HG02973 (cell line): ENCODE measurements around the gene PCNX4.

Experiments
- ATAC-seq: cut with Tn5 transposase; IDR thresholded peaks from one replicate; pipeline ENCODE4 v1.9.1; 2021; ENCODE audit warnings: moderate library complexity; ENCODE audit not compliant: unreplicated experiment

PCNX4 gene

DNA sequence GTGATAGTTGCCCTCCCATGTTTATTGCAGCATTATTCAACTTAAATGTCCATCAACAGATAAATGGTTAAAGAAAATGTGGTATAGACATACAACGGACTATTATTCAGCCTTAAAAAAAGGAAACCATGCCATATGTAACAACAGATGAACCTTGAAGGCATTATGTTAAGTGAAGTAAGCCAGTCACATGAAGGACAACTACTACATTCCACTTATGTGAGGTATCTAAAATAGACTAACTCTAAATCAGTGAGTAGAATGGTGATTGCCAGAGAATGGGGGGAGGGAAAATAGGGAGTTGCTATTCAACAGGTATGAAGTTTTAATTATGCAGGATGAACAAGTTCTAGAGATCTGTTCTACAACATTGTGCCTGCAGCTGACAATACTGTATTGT lies 10.1 kb downstream of the PCNX4 start:
- no peak for ATAC-seq

GRCh38 chr14:60102389-60102788 lies 10.7 kb downstream of the PCNX4 start:
- no peak for ATAC-seq

DNA sequence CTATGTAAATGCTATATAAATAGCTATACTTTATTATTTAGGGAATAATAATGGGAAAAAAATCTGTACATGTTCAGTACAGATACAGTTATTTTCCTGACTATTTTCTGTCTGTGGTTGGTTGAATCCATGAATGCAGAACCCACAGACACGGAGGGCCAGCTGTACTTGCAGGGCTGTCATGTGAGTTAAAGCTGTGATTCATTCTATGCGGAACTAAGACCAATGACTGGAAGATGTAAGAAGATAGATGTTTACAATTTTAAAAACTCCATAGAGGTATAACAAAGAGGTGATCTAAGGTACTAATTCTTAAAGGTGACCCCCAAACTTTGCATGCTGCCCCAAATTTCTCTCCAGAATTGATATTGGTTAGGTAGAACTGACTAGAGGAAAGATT lies 14.6 kb downstream of the PCNX4 start:
- ATAC-seq, result no peak

DNA sequence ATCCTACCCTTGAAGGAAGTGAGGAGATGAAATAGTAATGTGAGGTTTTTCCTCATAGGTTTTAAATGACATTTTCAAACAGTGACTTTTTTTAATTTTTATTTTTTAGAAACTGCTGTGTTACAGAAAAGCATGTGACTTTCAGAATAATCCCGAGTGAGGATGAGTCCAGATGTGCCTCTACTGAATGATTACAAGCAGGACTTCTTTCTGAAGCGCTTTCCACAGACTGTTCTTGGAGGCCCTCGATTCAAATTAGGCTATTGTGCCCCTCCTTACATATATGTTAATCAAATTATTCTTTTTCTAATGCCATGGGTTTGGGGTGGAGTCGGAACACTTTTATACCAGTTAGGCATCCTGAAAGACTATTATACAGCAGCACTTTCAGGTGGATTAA lies 15.8 kb downstream of the PCNX4 start:
- no peak for ATAC-seq

- ATAC-seq, result no peak
Observed at GRCh38 chr14:60111732-60112131, 20.0 kb downstream of the PCNX4 start.

DNA sequence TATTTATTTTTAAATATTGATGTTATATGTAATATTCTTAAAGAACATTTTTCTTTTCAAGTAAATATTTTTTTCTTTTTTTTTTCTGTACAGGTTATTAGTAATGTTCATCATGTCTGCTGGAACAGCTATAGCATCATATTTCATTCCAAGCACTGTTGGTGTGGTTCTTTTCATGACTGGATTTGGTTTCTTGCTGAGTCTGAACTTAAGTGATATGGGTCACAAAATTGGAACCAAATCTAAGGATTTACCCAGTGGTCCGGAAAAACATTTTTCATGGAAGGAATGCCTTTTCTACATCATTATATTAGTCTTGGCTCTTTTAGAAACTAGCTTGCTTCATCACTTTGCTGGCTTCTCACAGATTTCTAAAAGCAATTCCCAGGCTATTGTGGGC lies 23.2 kb downstream of the PCNX4 start:
- ATAC-seq, result no peak

GRCh38 chr14:60116181-60116580 lies 24.5 kb downstream of the PCNX4 start:
- ATAC-seq, result no peak

DNA sequence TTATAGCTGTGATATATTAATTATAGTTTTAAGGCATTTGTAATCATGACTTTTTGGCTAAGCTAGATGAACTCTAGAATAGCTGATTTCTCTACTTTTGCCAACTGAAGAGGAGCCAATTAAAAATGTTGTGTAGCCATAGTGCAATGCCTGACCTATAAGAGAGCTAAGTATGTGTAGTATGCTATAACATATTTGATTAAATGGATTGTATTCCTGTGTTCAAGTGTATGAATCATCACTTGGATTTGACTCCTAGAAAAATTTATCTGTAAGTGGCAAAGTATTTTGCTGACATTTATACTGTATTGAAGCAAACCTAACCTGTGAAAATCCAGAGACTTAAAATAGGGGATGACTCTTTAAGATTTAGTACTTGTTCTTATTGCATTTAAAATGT lies 34.2 kb downstream of the PCNX4 start:
- no peak for ATAC-seq

- no peak for ATAC-seq
Observed at GRCh38 chr14:60133487-60133886, 41.8 kb downstream of the PCNX4 start.

GRCh38 chr14:60134702-60135101 lies 43.0 kb downstream of the PCNX4 start:
- ATAC-seq, result no peak

GRCh38 chr14:60151715-60152114 lies 60.0 kb downstream of the PCNX4 start:
- ATAC-seq, result peak; percentile 72

DNA sequence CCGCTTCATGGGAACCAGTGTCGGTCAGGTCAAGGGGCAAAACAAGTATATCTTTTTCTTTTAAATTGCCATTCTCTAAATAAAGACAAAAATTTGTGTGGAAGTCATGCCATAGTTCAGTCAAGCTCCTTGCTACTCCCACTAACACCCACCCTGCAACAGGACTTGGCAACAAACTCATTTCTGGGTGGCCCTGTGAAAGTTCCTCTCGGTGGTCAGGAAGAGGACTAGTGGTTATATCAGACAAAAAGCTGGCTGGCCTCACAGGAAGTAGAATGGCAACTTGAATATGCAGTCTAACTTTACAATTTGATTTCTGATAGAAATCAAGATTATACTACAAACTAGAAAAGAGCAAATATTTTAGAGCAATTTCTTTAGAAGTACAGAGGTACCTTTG lies 62.3 kb downstream of the PCNX4 start:
- no peak for ATAC-seq

- ATAC-seq, result no peak
Observed at GRCh38 chr14:60154671-60155070, 62.9 kb downstream of the PCNX4 start.

DNA sequence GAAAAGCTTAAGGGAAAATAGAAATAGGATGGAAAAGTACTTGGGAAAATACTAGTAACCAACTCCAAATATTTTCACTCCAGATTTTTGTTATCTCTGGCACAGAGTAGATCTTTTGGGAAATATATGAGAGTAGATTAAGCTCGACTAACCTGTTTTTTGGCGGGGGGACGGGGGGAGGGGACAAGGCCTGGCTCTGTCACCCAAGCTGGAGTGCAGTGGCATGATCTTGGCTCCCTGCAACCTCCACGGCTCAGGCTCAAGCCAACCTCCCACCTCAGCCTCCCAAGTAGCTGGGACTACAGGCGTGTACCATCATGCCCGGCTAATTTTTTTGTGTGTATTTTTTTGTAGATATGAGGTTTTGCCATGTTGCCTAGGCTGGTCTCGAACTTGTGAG lies 68.7 kb downstream of the PCNX4 start:
- no peak for ATAC-seq

GRCh38 chr14:60161196-60162107 lies 69.7 kb downstream of the PCNX4 start:
- no peak for ATAC-seq

DNA sequence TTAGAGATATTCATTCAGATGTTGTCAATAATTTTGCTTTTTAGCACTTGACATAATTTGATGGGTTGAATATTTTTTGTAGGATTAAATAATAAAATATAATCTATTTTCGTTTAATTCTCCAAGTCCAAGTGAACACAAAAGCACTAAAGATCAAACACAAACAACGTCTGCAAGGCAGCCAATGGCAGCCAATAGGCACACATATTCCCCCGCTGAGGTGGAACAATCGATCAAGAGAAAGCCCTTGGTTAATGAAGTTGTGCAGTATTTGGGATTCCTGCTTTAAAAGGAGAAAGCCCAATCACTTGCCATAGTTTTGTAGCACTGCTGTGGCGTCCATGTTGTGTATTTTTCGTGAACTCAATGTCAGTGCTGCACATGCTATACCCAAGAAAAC lies 72.0 kb downstream of the PCNX4 start:
- ATAC-seq, result no peak

DNA sequence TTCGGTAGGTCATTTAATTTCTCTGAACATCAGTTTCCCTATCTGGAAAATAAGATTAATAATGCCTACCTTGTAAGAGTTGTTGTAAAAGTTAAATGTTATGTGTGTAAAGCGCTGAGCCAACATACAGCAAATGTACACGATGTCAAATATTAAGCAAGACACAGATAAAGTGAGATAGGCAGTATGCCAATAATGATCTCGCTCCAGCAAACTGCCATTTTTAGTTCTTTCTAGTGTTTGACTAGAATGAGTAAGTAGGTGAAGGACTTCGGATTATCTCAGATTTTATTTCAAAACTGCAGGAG lies 72.6 kb downstream of the PCNX4 start:
- ATAC-seq, result no peak

DNA sequence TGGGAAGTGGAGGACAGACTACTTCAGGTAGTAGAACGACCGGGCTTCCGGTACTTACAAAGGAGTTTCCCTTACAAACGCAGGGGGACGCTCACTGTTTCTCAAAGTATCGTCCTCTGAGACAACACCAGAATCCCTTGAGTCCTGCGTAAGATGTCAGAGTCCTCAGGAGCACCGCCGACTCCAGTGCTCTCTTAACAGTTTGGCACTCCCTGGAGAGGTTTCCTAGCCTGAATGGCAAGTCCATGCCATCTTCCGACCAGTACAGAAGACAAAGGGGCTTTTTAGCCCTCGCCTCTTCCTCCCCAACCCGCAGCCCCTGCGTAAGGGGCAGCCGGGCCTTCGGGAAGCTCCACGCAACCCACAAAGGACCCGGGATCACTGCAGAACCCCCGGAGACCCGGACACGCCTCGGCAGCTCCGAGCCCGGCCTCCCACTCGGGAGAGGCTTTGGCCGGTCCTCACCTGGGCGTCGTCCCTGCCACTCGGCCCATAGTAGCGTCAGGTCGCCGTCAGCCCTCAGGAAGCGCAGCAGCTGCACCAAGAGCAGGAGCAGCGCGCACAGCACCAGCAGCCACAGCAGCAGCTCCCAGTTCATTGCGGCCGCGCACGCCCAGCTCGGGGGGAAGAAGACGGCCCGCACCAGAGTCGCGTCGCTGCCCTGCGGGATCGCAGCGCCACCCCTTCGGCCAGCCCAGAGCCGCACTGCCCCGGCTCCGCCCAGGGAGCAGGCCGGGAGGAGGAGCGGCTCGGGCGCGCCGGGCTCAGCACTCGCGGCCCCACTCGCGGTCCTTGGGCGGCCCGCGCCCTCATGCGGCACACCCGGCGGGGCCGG lies 73.2 kb downstream of the PCNX4 start, which contains the start of gene DHRS7:
TSS of gene DHRS7 (minus strand) at position 687 of the 835 bp plus-strand sequence. CDS start at position 598, 89 bp downstream.
- ATAC-seq, result peak; percentile 79

- peak; percentile 7 for ATAC-seq
Observed at GRCh38 chr14:60165547-60165876, 73.8 kb downstream of the PCNX4 start.

GRCh38 chr14:60166142-60166541 lies 74.4 kb downstream of the PCNX4 start:
- no peak for ATAC-seq

GRCh38 chr14:60169722-60170121 lies 78.0 kb downstream of the PCNX4 start:
- no peak for ATAC-seq

DNA sequence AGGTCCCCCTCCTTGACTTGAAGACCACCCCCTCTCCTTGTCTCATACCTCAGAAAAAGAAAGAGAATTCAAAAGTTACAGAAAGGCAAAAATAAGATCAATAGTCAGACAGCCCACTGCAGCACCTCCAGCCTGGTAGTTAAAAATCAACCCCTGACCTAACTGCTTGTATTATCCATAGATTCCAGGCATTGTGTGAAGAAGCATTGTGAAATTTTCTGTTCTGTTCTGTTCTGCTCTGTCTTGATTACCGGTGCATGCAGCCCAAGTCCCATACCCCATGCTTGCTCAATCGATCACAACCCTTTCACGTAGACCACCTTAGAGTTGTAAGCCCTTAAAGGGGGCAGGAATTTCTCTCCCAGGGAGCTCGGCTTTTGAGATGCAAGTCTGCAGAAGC lies 79.2 kb downstream of the PCNX4 start:
- ATAC-seq, result no peak
